Left ventricle myocardium superior (tissue), 1 donor: Measurements from ENCODE around the gene SPDYA. TPM values are rescaled to one million over a fixed set of nuclear protein-coding genes. Genes with fewer than 3 reads are reported as not detected.

ENCODE experiments used
- ATAC-seq: fragments of 200-7000 bp; cut with Tn5 transposase; one replicate; pipeline ENCODE4 v1.9.1; 2020; ENCODE audit warnings: mild to moderate bottlenecking, moderate library complexity
- DNase-seq: peaks from one replicate; pipeline ENCODE4 v3.0.0-alpha.2; 2020
- intact Hi-C: fragments of 100-400 bp; cut with micrococcal nuclease; formaldehyde crosslinking; loops from one replicate; pipeline ENCODE4 v1.11.0; 2022
- total RNA-seq: library from RNA; stranded (reverse); fragmentation: NEBNext Ultra II Directional; extraction: Animal tissue kit (Norgen Biotek cat#: 25700); gene quantifications from one replicate; pipeline ENCODE4 v1.2.1, GENCODE V29; 2021
- donor health status: DM: no; HTN: yes; CAD: no; lungs with severe emphysema.

Gene SPDYA
- total RNA-seq, 1 donor from 2014 or later = 0.15 TPM

GRCh38 chr2:28895189-28895893 lies 84.7 kb downstream of the SPDYA start:
- ATAC-seq = peak; percentile 8
- intact Hi-C loops = no loop called here
- no peak for DNase-seq

GRCh38 chr2:28896906-28897305 lies 86.3 kb downstream of the SPDYA start:
- DNase-seq = no peak
- ATAC-seq = no peak
- intact Hi-C loops = no loop called here

DNA sequence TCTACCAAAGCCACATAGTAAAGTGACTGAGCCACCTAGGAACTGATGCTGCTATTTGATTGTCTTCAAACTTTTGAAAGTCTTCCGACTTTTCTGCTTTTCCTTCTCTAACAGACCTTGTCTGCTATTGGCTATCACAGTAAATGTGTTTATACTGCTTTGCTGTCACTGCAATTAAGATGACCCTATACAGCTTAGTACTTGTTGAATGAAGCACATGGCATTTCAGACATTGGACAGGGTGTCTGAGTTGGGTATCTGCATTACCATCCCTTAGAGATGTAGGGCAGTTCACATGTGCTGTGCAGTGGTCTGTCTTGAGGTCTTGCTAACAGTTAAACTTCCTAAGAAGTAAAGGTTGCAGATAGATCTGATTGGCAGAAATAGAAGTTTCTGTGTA lies 87.4 kb downstream of the SPDYA start:
- intact Hi-C loops = no loop called here
- ATAC-seq (no peak), DNase-seq (no peak)

Other genes with a start within 250 kb of the SPDYA start
- gene PPP1CB, start 59.0 kb upstream of the SPDYA start, total RNA-seq = 434 TPM
- 24.7 TPM for gene TRMT61B, start 59.5 kb downstream of the SPDYA start, total RNA-seq
- 18.0 TPM for gene WDR43, start 83.8 kb downstream of the SPDYA start, total RNA-seq
- gene TOGARAM2, start 170.5 kb downstream of the SPDYA start, total RNA-seq = 43.9 TPM